ENCODE data around the gene MLF1.

GRCh38 chr3:158563076-158563475 is 7.9 kb upstream of the MLF1 start:
- TF ChIP-seq POLR2A (IDR thresholded peaks at IDR 0.05; ENCODE audit: low read length) (no peak), GATA1 (IDR thresholded peaks at IDR 0.05; ENCODE audit: low read depth, low read length) (no peak)

Data from erythroblast (primary cell).